GM21423 (cell line): ENCODE results near the gene WDPCP.
"Not testable (repeated sequence)": the region's sequence is repeated elsewhere in the genome, so short reads cannot be mapped to it uniquely, and the experiment has no call there.

Source experiments
- ATAC-seq: cut with Tn5 transposase; IDR thresholded peaks from one replicate; pipeline ENCODE4 v1.9.1; 2021; ENCODE audit warnings: mild to moderate bottlenecking, moderate library complexity; ENCODE audit not compliant: unreplicated experiment

WDPCP gene

GRCh38 chr2:63270717-63271116, 317.6 kb downstream of the WDPCP start:
- no peak for ATAC-seq

DNA sequence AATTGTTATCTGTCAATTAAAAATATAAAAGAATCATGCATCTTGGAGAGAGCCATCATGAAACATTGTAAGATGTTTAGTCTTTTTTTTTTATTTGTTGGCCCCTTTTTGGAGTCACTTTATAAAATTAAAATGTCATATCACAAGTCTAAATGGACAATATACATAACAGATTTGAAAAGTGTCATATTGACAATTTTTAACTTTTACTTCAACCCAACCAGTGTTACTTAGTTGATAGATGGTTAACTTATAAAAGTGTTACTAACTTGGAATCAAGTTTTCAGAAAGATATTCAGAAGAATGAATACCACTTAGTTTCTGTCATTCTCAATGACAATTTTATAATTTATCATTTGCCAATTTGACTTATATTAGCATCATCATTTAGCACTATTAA, 319.3 kb downstream of the WDPCP start:
- ATAC-seq: no peak

DNA sequence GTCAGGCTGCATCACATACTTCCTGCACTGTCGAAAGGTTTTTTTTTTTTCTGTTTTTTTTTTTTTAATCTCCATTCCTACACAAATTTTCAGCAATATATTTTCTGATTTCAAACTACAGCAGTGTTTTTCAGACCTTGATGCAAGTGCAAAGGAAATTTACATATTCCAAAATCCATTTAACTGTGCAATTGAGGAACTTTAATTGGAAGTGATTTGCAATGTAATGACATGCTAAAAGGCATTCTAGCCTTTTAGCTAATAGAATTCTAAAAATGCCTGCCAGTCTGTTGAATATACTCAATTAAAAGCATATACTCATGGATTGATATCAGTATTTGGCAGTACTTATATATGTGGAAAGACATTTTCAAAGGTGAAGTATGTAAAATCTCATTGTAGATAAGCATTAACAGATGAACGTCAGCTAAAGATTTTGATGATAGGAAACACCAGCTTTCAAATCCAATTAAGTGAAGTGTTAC, 327.1 kb downstream of the WDPCP start:
- no peak for ATAC-seq

GRCh38 chr2:63257473-63257872, 330.8 kb downstream of the WDPCP start:
- ATAC-seq: peak; percentile 69

GRCh38 chr2:63249161-63249560, 339.1 kb downstream of the WDPCP start:
- ATAC-seq: no peak

DNA sequence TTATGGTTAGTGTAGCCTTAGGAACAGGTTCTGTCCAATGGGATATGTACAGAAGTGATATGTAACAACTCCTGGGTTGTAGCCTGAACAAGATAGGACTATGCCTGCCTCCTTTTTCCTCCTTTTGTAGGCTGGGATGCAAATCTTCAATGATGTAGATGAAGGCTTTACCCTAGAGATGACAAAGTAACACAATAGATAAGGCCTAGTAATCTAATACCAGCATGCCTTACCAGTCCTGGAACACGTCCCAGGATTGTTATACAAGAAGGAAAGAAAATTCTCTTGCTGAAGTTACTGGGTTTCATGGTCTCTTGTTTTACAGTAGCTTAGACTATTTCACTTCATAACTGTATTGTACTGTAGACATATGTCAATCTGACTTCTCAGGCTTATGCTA, 345.5 kb downstream of the WDPCP start:
- ATAC-seq: no peak

GRCh38 chr2:63225964-63226686, 362.2 kb downstream of the WDPCP start:
- ATAC-seq: no peak

GRCh38 chr2:63218800-63219526, 369.3 kb downstream of the WDPCP start:
- no peak for ATAC-seq

DNA sequence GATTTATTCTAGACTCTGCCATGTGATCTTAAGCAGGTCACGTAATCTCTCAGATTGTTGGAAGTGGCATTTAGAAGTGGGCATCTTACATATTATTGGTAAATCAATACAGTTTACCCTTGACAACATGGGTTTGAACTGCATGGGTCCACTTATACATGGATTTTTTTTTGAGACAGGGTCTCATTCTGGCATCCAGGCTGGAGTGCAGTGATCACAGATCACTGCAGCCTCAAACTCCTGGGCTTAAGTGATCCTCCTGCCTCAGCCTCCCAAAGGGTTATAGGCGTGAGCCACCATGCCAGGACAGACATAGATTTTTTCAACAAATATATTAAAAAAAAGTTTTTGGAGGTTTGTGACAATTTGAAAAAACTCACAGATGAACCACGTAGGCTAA, 393.0 kb downstream of the WDPCP start:
- no peak for ATAC-seq

- ATAC-seq: no peak
Measured at GRCh38 chr2:63194175-63194574, 394.1 kb downstream of the WDPCP start.

- no peak for ATAC-seq
Measured at GRCh38 chr2:63192889-63193774, 395.1 kb downstream of the WDPCP start.

DNA sequence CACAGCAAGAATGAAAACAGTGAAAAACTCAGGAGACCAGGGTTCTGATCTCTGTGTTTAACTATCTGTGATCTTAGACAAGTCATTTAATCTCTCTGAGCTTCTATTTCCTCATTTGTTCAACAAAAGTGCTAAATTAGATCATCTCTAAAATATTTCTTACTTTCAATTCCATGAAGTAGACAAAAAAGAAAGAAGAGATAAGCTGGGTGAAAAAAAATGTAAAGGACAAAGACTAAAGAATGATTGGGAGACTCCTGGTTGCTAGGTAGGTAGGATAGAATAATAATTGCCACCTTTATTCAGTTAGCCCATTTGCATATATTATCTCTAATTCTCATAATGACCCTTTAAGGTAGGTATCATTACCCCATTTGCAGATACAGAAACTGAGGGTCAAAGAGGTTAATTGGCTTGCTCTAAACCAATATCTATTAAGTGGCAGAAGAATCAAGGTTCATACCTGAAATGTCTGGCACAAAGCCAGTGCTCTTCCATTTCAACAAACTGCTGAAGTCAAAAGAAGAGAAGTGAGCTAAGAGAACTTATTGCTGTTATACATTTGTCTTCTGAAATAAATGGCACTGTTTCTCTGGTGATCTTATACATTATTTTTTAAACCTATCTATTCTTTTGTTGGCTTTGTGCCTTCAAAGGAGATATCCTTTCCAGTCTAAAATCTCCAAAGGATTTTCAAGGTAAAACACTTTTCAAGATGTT, 395.9 kb downstream of the WDPCP start:
- no peak for ATAC-seq

- no peak for ATAC-seq
Measured at GRCh38 chr2:63189026-63189425, 399.3 kb downstream of the WDPCP start.

GRCh38 chr2:63186331-63186730, 401.9 kb downstream of the WDPCP start:
- ATAC-seq: no peak

GRCh38 chr2:63163161-63163820, 425.0 kb downstream of the WDPCP start:
- ATAC-seq: no peak

- ATAC-seq: no peak
Measured at GRCh38 chr2:63159262-63159661, 429.0 kb downstream of the WDPCP start.

DNA sequence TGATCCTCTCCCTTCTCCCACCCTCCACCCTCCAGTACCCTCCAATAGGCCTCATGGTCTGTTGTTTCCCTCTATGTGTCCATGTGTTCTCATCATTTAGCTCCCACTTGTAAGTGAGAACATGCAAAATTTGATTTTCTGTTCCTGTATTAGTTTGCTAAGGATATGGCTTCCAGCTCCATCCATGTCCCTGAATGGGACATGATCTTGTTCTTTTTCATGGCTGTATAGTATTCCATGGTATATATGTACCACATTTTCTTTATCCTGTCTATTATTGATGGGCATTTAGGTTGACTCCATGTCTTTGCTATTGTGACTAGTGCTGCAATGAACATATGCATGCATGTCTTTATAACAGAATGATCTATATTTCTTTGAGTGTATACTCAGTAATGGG, 451.6 kb downstream of the WDPCP start:
- not testable (repeated sequence) for ATAC-seq

DNA sequence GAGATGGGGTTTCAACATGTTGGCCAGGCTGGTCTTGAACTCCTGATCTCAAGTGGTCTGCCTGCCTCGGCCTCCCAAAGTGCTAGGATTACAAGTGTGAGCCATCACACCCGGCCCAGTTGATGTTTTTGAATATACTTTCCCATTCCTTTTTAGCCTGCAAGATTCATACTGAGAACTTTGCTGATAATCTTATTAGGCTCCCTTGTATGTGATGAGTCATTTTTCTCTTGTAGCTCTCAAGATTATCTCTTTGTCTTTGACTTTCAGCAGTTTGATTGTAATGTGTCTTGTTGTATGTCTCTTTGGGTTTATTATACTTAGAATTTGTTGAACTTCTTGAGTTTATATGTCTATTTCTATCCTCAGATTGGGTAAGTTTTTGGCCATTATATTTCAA, 456.3 kb downstream of the WDPCP start:
- ATAC-seq: no peak

GRCh38 chr2:63131196-63131595, 457.1 kb downstream of the WDPCP start:
- ATAC-seq: no peak

DNA sequence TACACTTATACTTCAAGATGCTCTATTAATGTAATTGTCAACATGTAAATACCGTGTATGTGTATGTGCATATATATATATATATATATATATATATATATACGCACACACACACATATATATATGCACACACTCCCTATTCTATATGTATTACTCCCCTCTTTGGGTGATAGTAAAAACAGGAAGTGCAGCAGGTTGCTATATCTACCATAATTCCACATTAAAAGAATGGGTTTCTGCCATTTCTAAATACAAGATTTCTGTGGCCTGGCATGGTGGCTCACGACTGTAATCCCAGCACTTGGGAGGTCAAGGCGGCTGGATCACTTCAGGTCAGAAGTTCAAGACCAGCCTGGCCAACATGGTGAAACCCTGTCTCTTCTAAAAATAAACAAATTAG, 460.7 kb downstream of the WDPCP start:
- ATAC-seq: no peak
